Stomach (tissue), 4 donors: Measurements from ENCODE around the gene PAQR5.

ENCODE experiments used
- CTCF ChIP-seq, 7 experiments: fragments of 450-650 bp in 4 of 7; fragments of 200-600 bp in 3 of 7; sonication (generic) in 3 of 7; IDR thresholded peaks; one replicate each; pipeline ENCODE4 v1.5.1; 2016 to 2019; ENCODE audit warnings: antibody characterized with exemption in 7 of 7, control low read depth in 2 of 7, mild to moderate bottlenecking in 1 of 7
- EP300 ChIP-seq: sonication (generic); formaldehyde crosslinking; IDR thresholded peaks from one replicate; pipeline ENCODE4 v1.6.1; 2017; ENCODE audit warnings: antibody characterized with exemption
- POLR2A ChIP-seq, 4 donors: fragments of 450-650 bp; IDR thresholded peaks; one replicate each; pipeline ENCODE4 v1.6.1; 2016; ENCODE audit warnings: antibody characterized with exemption in 4 of 4, control low read depth in 2 of 4, mild to moderate bottlenecking in 1 of 4, moderate library complexity in 1 of 4
- POLR2AphosphoS5 ChIP-seq, 3 donors: sonication (generic); formaldehyde crosslinking; IDR thresholded peaks; one replicate each; pipeline ENCODE4 v1.6.1; 2016; ENCODE audit warnings: antibody characterized with exemption in 3 of 3

DNA sequence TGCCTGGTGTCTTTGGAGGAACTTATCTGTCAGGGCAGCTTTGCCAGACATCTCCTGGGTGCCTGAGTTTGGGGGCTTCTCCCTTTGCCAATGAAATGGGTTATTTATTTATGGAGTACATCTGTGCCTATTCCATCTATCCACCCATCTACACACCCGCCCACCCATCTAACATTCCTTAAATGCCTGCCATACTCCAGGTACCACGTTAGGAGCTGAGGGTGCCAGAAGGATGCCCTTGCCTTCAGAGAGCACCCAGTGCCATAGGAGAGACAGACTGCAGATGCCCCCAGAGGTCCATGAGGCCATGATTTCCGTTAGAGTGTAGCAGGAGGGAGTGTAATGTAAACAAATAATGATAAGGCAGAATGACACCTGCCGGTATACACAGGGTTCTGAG lies 93.6 kb downstream of the PAQR5 start:
- TF ChIP-seq CTCF (IDR thresholded peaks at IDR 0.05) (no peak), POLR2A (IDR thresholded peaks at IDR 0.05) (no peak), POLR2AphosphoS5 (IDR thresholded peaks at IDR 0.05) (no peak), EP300 (no peak)
